Measurements from ENCODE around the gene TPM1.

Gene TPM1

DNA sequence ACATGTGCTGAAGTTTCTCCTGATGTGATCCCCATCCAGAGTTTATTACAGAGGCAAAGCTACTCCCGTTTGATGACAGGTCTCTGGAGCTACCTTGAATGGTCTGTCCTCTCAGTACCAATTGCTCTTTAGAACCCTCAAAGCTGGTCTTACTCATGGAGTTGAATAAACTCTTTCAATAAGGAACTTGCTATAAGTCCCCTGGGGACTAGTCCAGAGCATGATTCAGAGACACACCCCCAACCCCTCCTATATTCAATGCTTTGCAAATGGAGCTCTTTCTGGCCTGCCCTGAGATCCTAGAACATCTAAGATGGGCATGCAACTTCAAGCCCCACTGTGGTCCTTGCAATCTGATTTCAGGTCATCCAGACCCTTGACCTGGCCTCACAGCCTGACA, 23.9 kb upstream of the TPM1 start:
- Histone ChIP-seq H3K9ac (ENCODE audit: low read depth, low read length) (no peak overlapping the region), H3K27me3 (ENCODE audit: insufficient read depth, low read length) (no peaks in the 10 kb centered on the region), H3K27ac (ENCODE audit: low read depth, low read length) (no peak overlapping the region), H3K4me1 (ENCODE audit: insufficient read depth, low read length) (peaks cover 11% of the 10 kb centered on the region), H3K4me3 (ENCODE audit: low read length) (no peak overlapping the region), H3K36me3 (ENCODE audit: insufficient read depth, low read length) (no peaks in the 10 kb centered on the region), H3K9me3 (ENCODE audit: insufficient read depth, low read depth, low read length) (no peaks in the 10 kb centered on the region)
- WGBS, result 89% methylated on average over 1 of the region's 1 CpG

DNA sequence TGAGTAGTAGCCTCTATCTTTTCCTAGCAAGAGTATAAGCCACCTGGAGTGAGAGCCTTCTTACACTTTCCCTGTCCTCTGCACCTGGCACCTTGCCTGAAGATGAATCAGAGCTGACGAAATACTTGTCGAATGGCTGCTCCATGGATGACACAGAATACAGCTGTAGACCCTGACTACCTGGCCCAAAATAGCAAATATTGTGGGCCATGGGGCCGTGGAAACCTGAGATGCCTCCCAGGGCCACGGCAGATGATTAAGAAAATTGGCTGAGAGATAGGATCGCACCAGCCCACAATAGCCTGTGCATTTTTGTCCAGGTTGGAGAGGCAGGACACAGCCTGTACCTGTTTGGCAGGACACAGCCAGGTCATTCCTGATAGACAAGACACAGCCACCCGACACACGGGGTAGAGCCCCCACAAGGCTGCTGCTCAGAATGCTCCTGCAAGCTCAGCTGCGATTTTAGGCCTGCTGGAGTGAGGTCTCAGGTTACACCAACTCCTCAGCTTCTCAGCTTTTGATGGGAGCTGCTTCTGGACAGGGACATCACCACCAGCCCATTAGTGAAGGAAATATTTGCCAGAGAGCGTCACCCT, 22.9 kb upstream of the TPM1 start:
- WGBS, result 56% methylated on average over 9 of the region's 9 CpGs
- no peaks in the 10 kb centered on the region for H3K27me3 ChIP-seq (ENCODE audit: insufficient read depth, low read length)
- H3K4me1 ChIP-seq (ENCODE audit: insufficient read depth, low read length), result peaks cover 10% of the 10 kb centered on the region
- no peak overlapping the region for H3K27ac ChIP-seq (ENCODE audit: low read depth, low read length)
- H3K9ac ChIP-seq (ENCODE audit: low read depth, low read length), result no peak overlapping the region
- no peaks in the 10 kb centered on the region for H3K9me3 ChIP-seq (ENCODE audit: insufficient read depth, low read depth, low read length)
- no peak overlapping the region for H3K4me3 ChIP-seq (ENCODE audit: low read length)
- H3K36me3 ChIP-seq (ENCODE audit: insufficient read depth, low read length), result no peaks in the 10 kb centered on the region

DNA sequence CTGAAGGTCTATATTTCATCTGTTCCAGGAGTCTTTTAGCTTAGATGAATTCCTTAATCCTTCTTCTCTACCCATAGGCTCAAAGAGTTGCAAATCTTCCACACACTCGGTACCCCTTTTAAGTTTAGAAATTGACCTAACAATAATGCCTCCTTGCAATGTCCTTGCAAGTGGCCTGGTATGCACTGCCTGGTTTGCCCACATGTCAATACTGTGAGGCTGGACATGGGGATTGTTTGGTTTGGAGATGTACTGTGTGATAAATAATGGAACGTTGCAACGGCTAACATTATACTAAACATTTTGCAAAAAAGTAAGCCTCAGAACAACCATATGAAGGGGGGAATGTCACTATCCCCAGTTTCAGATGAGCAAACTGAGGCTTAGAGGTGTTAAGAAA, 22.4 kb upstream of the TPM1 start:
- Histone ChIP-seq H3K27me3 (ENCODE audit: insufficient read depth, low read length) (no peaks in the 10 kb centered on the region), H3K27ac (ENCODE audit: low read depth, low read length) (no peak overlapping the region), H3K9ac (ENCODE audit: low read depth, low read length) (no peak overlapping the region), H3K36me3 (ENCODE audit: insufficient read depth, low read length) (no peaks in the 10 kb centered on the region), H3K4me3 (ENCODE audit: low read length) (no peak overlapping the region), H3K4me1 (ENCODE audit: insufficient read depth, low read length) (peaks cover 10% of the 10 kb centered on the region), H3K9me3 (ENCODE audit: insufficient read depth, low read depth, low read length) (no peaks in the 10 kb centered on the region)
- 86% methylated on average over 2 of the region's 3 CpGs for WGBS

DNA sequence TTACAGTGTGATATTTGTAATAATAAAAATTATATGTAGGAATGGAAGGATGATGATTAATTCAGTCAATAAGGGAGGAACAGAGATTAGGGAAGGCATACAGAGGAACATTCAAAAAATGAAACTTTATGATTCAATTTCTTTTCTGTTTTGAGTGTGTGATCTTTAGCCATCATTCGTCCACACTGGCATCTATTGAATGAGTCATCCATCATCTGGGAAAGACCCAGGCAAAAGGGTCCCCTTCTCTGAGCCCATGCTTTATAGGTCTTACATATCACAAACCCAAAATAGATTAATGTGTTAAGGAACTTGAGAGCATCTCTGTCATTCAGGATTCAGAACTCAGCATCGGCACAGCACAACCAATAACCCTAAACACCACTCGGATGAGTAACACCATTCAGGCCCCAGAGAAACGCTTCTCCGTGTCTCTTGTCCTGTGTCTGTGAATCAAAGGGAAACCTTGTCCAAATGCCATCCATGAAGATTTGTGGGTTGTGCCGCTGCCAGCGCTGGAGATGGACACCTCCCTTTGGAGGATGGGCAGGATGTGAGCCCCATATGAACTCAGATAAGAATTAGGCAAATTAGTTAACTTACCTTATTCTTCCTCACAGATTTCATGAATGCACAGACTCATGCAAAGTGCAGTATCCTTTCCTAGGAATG, 21.7 kb upstream of the TPM1 start:
- no peak overlapping the region for H3K4me3 ChIP-seq (ENCODE audit: low read length)
- H3K27ac ChIP-seq (ENCODE audit: low read depth, low read length), result no peak overlapping the region
- H3K4me1 ChIP-seq (ENCODE audit: insufficient read depth, low read length), result peaks cover 10% of the 10 kb centered on the region
- H3K27me3 ChIP-seq (ENCODE audit: insufficient read depth, low read length), result no peaks in the 10 kb centered on the region
- H3K9me3 ChIP-seq (ENCODE audit: insufficient read depth, low read depth, low read length), result no peaks in the 10 kb centered on the region
- WGBS, result 85% methylated on average over 7 of the region's 7 CpGs
- H3K36me3 ChIP-seq (ENCODE audit: insufficient read depth, low read length), result no peaks in the 10 kb centered on the region
- H3K9ac ChIP-seq (ENCODE audit: low read depth, low read length), result no peak overlapping the region

DNA sequence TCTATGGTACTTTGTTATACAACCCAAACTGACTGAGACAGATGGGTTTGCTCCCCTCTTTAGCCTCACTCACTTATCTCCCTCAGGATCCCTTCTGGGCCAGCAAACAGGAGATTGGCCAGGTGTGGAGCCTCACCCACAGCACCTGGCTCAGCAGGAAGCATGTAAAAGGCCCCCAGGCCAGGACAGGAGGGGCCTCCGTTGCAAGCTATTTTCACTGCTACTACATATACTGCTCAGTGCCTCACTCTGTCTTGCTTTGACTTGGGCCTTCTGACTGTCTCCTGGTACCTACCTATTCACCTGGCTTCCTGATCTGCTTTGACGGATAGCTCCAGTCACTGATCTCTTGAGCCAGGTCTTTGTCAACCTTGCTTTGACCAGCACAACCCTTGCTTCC, 20.4 kb upstream of the TPM1 start:
- H3K27ac ChIP-seq (ENCODE audit: low read depth, low read length), result no peak overlapping the region
- H3K4me3 ChIP-seq (ENCODE audit: low read length), result no peak overlapping the region
- no peak overlapping the region for H3K9ac ChIP-seq (ENCODE audit: low read depth, low read length)
- no peaks in the 10 kb centered on the region for H3K27me3 ChIP-seq (ENCODE audit: insufficient read depth, low read length)
- H3K36me3 ChIP-seq (ENCODE audit: insufficient read depth, low read length), result no peaks in the 10 kb centered on the region
- peaks cover 10% of the 10 kb centered on the region for H3K4me1 ChIP-seq (ENCODE audit: insufficient read depth, low read length)
- 89% methylated on average over 2 of the region's 2 CpGs for WGBS
- no peaks in the 10 kb centered on the region for H3K9me3 ChIP-seq (ENCODE audit: insufficient read depth, low read depth, low read length)

DNA sequence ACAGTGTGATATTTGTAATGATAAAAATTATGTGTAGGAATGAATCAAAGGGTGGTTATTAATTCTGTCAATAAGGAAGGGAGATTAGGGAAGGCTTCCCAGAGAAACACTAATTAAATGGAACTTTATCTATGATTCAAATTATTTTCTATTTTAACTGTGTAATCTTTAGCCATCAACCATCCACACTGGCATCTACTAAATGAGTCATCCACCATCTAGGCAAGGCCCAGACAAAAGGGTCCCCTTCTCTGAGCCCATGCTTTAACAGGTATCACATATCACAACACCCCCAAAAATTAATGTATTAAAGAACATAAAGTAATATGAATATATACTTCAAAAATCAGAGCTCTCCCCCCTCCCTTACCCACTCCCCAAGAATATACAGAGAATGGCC, 19.9 kb upstream of the TPM1 start:
- H3K9me3 ChIP-seq (ENCODE audit: insufficient read depth, low read depth, low read length), result no peaks in the 10 kb centered on the region
- no peak overlapping the region for H3K27ac ChIP-seq (ENCODE audit: low read depth, low read length)
- no peaks in the 10 kb centered on the region for H3K27me3 ChIP-seq (ENCODE audit: insufficient read depth, low read length)
- no peaks in the 10 kb centered on the region for H3K36me3 ChIP-seq (ENCODE audit: insufficient read depth, low read length)
- no peak overlapping the region for H3K4me3 ChIP-seq (ENCODE audit: low read length)
- no peak overlapping the region for H3K9ac ChIP-seq (ENCODE audit: low read depth, low read length)
- peaks cover 10% of the 10 kb centered on the region for H3K4me1 ChIP-seq (ENCODE audit: insufficient read depth, low read length)

DNA sequence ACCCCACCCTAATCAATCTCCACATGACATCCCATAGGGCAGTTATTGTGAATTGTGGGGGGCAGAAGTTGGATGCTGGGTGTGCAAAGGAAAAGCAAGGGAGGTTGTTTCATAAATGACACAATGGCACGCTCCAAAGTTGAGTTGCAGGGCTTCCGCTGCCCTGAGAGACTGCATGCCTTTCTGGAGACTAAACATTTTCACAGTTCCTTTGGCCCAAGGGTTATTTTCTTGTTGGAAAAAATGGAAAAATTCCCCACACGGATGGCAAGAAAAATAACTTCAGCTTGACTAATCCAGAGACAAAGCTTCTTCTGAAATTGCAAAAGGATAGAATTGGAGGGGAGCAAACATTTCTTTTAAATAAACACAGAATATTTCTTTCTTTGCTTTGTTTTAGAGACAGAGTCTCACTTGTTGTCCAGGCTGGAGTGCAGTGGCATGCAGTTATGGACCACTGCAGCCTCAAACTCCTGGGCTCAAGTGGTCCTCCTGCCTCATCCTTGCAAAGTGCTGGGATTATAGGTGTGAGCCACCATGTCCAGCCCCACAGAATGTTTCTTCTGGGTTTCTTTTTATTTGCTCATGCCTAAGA, 19.1 kb upstream of the TPM1 start:
- Histone ChIP-seq H3K9ac (ENCODE audit: low read depth, low read length) (no peak overlapping the region), H3K36me3 (ENCODE audit: insufficient read depth, low read length) (no peaks in the 10 kb centered on the region), H3K27me3 (ENCODE audit: insufficient read depth, low read length) (no peaks in the 10 kb centered on the region), H3K4me3 (ENCODE audit: low read length) (no peak overlapping the region), H3K9me3 (ENCODE audit: insufficient read depth, low read depth, low read length) (no peaks in the 10 kb centered on the region), H3K27ac (ENCODE audit: low read depth, low read length) (no peak overlapping the region), H3K4me1 (ENCODE audit: insufficient read depth, low read length) (peaks cover 10% of the 10 kb centered on the region)
- WGBS, result 95% methylated on average over 2 of the region's 3 CpGs

DNA sequence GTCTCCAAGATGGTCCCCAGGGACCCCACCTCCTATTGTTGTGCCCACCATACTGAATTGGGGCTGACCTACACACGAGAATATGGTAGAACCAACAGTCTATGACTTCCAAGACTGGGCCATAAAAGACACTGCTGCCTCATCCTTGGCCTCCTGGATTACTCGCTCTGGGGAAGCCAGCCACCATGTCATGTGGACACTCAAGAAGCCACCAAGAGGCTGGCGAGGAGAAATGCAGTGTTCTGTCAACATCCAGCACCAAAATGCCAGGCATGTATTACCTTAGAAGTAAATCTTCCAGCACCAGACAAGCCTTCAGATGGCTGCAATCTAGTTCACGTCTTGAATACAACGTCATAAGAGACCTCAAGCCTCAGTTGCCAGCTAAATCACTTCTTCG, 17.1 kb upstream of the TPM1 start:
- WGBS, result 87% methylated on average over 5 of the region's 6 CpGs
- no peaks in the 10 kb centered on the region for H3K9me3 ChIP-seq (ENCODE audit: insufficient read depth, low read depth, low read length)
- H3K9ac ChIP-seq (ENCODE audit: low read depth, low read length), result no peak overlapping the region
- no peak overlapping the region for H3K4me3 ChIP-seq (ENCODE audit: low read length)
- H3K36me3 ChIP-seq (ENCODE audit: insufficient read depth, low read length), result no peaks in the 10 kb centered on the region
- no peaks in the 10 kb centered on the region for H3K27me3 ChIP-seq (ENCODE audit: insufficient read depth, low read length)
- H3K4me1 ChIP-seq (ENCODE audit: insufficient read depth, low read length), result no peaks in the 10 kb centered on the region; the same call in 1 of the 2 replicates
- H3K27ac ChIP-seq (ENCODE audit: low read depth, low read length), result no peak overlapping the region

DNA sequence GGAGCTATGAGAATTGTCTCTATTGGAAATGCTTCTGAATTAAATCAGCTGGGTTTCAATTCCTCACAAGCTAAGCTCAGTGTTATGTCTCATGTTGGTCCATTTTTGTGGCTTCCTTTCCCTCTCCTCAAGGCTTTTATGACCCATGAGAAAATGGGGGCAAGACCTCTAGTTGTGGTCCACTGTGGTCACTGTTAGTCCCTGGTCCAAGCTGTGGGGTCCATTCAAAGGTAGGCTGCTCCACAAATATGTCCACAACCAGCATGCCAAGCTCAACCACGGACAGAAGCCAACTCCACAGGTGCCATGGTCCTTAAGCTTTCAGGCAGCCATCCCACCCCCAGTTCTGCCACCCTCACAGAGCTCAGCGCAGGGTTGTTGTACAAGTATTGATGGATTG, 14.9 kb upstream of the TPM1 start:
- WGBS, result 100% methylated on average over 2 of the region's 2 CpGs
- Histone ChIP-seq H3K9ac (ENCODE audit: low read depth, low read length) (no peak overlapping the region), H3K36me3 (ENCODE audit: insufficient read depth, low read length) (no peaks in the 10 kb centered on the region), H3K4me1 (ENCODE audit: insufficient read depth, low read length) (no peaks in the 10 kb centered on the region), H3K9me3 (ENCODE audit: insufficient read depth, low read depth, low read length) (no peaks in the 10 kb centered on the region), H3K27me3 (ENCODE audit: insufficient read depth, low read length) (no peaks in the 10 kb centered on the region), H3K4me3 (ENCODE audit: low read length) (no peak overlapping the region), H3K27ac (ENCODE audit: low read depth, low read length) (no peak overlapping the region)

DNA sequence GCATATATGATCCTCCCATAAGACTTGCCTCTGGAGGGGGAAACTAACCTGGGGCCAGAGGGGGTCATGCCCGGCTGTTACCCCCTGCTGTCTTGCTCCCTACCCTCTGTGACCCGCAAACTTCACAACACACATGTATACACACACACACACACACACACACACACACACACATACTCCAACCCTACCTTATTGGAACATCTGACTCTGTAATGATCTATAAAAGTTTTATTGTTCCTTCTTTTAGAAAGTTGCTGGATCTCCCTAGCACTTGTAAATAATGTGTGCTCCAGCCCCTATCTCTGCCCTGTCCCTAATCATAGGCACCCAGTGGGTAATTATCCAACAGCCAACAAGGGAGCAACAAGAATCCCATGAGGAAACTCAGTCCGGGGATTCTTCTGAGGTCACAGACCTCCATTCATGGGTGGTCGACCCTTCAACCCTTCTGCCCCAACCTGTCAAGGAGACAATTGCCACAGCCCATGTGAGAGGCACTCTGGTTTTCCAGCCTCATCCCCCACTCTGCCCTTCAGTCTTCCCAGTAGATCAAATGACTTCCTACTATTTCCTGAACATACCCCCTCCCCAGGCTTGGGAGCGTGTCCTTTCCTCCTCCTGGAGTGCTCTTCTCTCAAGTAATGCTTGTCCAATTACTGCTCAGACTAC, 14.0 kb upstream of the TPM1 start:
- H3K9ac ChIP-seq (ENCODE audit: low read depth, low read length), result no peak overlapping the region
- no peak overlapping the region for H3K27ac ChIP-seq (ENCODE audit: low read depth, low read length)
- no peak overlapping the region for H3K4me3 ChIP-seq (ENCODE audit: low read length)
- 87% methylated on average over 5 of the region's 5 CpGs for WGBS
- no peaks in the 10 kb centered on the region for H3K4me1 ChIP-seq (ENCODE audit: insufficient read depth, low read length)
- no peaks in the 10 kb centered on the region for H3K27me3 ChIP-seq (ENCODE audit: insufficient read depth, low read length)
- H3K9me3 ChIP-seq (ENCODE audit: insufficient read depth, low read depth, low read length), result no peaks in the 10 kb centered on the region
- no peaks in the 10 kb centered on the region for H3K36me3 ChIP-seq (ENCODE audit: insufficient read depth, low read length)

DNA sequence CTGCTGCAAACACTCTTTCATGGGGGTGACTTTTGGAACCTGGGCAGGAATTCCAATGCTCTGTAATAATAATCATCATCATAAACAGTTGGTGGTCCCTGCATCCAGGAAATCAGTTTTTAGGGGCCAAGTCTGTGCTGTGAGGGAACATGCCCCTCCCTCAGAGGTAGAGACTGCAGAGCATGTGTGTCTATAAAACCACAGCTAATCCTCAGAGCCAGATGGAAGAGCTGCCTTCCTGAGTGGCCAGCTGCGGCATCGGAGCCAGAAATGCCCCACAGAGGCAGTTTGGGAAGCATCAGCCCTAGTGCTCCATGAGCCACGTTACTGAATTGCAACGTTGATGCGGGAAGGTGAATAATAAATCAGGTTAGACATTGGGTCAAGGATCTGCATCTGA, 12.9 kb upstream of the TPM1 start:
- Histone ChIP-seq H3K9me3 (ENCODE audit: insufficient read depth, low read depth, low read length) (no peaks in the 10 kb centered on the region), H3K27me3 (ENCODE audit: insufficient read depth, low read length) (no peaks in the 10 kb centered on the region), H3K4me3 (ENCODE audit: low read length) (no peak overlapping the region), H3K36me3 (ENCODE audit: insufficient read depth, low read length) (no peaks in the 10 kb centered on the region), H3K4me1 (ENCODE audit: insufficient read depth, low read length) (no peaks in the 10 kb centered on the region), H3K9ac (ENCODE audit: low read depth, low read length) (no peak overlapping the region), H3K27ac (ENCODE audit: low read depth, low read length) (no peak overlapping the region)
- WGBS, result 87% methylated on average over 5 of the region's 5 CpGs

All from HUES64 (cell line).